H1 (cell line): ENCODE data around the gene MPPED1. TPM values are rescaled to one million over a fixed set of nuclear protein-coding genes. Genes with fewer than 3 reads are reported as not detected.

Experiments used
- CTCF ChIA-PET: fragments of 300-600 bp; sonication (Branson Sonifier 250); formaldehyde crosslinking; loops from one replicate; lab custom pipeline; 2021; ENCODE audit not compliant: partially characterized antibody; lab: Charles Lee
- POLR2A ChIA-PET: fragments of 300-600 bp; sonication (Branson Sonifier 250); formaldehyde crosslinking; loops from one replicate; lab custom pipeline; 2021; ENCODE audit warnings: inconsistent platforms; ENCODE audit not compliant: partially characterized antibody; lab: Charles Lee
- DNase-seq, 2 experiments: peaks; one replicate each; pipeline versions ENCODE4 v3.0.0 to v3.0.0-alpha.2; 2010 to 2022; ENCODE audit warnings: low spot score in 2 of 2, low read depth in 1 of 2, mixed read lengths in 1 of 2
- FAIRE-seq: peaks from 2 replicates; lab custom pipeline; 2011; peaks lifted over from hg19 to GRCh38; lab: Jason Lieb, UNC
- H2AFZ ChIP-seq: 2 replicates; pipeline ENCODE4 v1.8.1; 2012; ENCODE audit warnings: low read length, inconsistent platforms
- H2AK5ac ChIP-seq: 2 replicates; pipeline ENCODE4 v1.6.1; 2013; ENCODE audit warnings: low read depth, low read length
- H2BK120ac ChIP-seq: replicated peaks from 2 replicates; pipeline ENCODE3; 2013; ENCODE audit warnings: low read depth, low read length, inconsistent platforms
- H2BK12ac ChIP-seq: 2 replicates; pipeline ENCODE4 v1.6.1; 2013; ENCODE audit warnings: low read depth, low read length
- H2BK15ac ChIP-seq: 2 replicates; pipeline ENCODE4 v1.6.1; 2013; ENCODE audit warnings: low read length
- H2BK20ac ChIP-seq: 2 replicates; pipeline ENCODE4 v1.6.1; 2013; ENCODE audit warnings: low read length
- H2BK5ac ChIP-seq: 2 replicates; pipeline ENCODE4 v1.6.1; 2013; ENCODE audit warnings: low read depth, low read length
- H3K14ac ChIP-seq: 2 replicates; pipeline ENCODE4 v1.6.1; 2013; ENCODE audit warnings: inconsistent platforms; ENCODE audit not compliant: insufficient read length
- H3K18ac ChIP-seq: 2 replicates; pipeline ENCODE4 v1.6.1; 2013; ENCODE audit warnings: low read length; ENCODE audit errors: extremely low read depth
- H3K23ac ChIP-seq: 2 replicates; pipeline ENCODE4 v1.6.1; 2013; ENCODE audit warnings: inconsistent platforms; ENCODE audit not compliant: insufficient read length
- H3K23me2 ChIP-seq: 2 replicates; pipeline ENCODE4 v1.6.1; 2013; ENCODE audit warnings: low read depth, low read length
- H3K27ac ChIP-seq: 2 replicates; pipeline ENCODE4 v1.6.1; 2011; ENCODE audit warnings: low read depth, low read length, inconsistent platforms
- H3K27me3 ChIP-seq, 4 experiments: replicated peaks in 1 of 4; 1 replicate in 1 of 4; 2 replicates in 3 of 4; pipeline versions ENCODE4 v1.6.1 to v1.8.1; 2011 to 2013; ENCODE audit warnings: low read length in 3 of 4, mild to moderate bottlenecking in 3 of 4, inconsistent platforms in 2 of 4, mixed read lengths in 2 of 4, moderate library complexity in 1 of 4; ENCODE audit not compliant: control insufficient read depth in 3 of 4, insufficient read depth in 3 of 4; ENCODE audit errors: extremely low read depth in 1 of 4
- H3K36me3 ChIP-seq, 4 experiments: 2 replicates each; pipeline versions ENCODE4 v1.6.1 to v1.8.1; 2011 to 2013; ENCODE audit warnings: mild to moderate bottlenecking in 4 of 4, low read length in 3 of 4, moderate library complexity in 2 of 4, control low read depth in 1 of 4, inconsistent platforms in 1 of 4; ENCODE audit not compliant: insufficient read depth in 4 of 4, control insufficient read depth in 2 of 4
- H3K4ac ChIP-seq: replicated peaks from 2 replicates; pipeline ENCODE3; 2013; ENCODE audit warnings: low read length, low read depth, mixed read lengths, inconsistent platforms; ENCODE audit not compliant: insufficient read length
- H3K4me1 ChIP-seq, 4 experiments: replicated peaks in 1 of 4; 1 replicate in 1 of 4; 2 replicates in 3 of 4; pipeline versions ENCODE4 v1.6.1 to v1.8.1; 2011 to 2013; ENCODE audit warnings: low read length in 3 of 4, inconsistent platforms in 2 of 4, mixed read lengths in 1 of 4; ENCODE audit not compliant: insufficient read depth in 4 of 4, control insufficient read depth in 3 of 4
- H3K4me2 ChIP-seq, 2 experiments: 2 replicates each; pipeline versions ENCODE4 v1.6.1 to v1.8.1; 2011 to 2013; ENCODE audit warnings: low read depth in 2 of 2, low read length in 2 of 2, control low read depth in 1 of 2, inconsistent platforms in 1 of 2, mild to moderate bottlenecking in 1 of 2; ENCODE audit not compliant: insufficient read depth in 1 of 2
- H3K4me3 ChIP-seq, 4 experiments: fragments of 200-600, 300-600 bp in 1 of 4; sonication (generic), shearing (Covaris generic), sonication (Bioruptor Twin) in 1 of 4; 2 replicates each; pipeline versions ENCODE4 v1.5.1 to v1.8.1; 2011 to 2016; ENCODE audit warnings: low read length in 4 of 4, low read depth in 3 of 4, control low read depth in 2 of 4, inconsistent platforms in 2 of 4, mild to moderate bottlenecking in 2 of 4, mixed read lengths in 1 of 4, moderate library complexity in 1 of 4; ENCODE audit not compliant: insufficient read depth in 2 of 4; ENCODE audit errors: extremely low read depth in 1 of 4
- H3K56ac ChIP-seq: replicated peaks from 2 replicates; pipeline ENCODE3; 2013; ENCODE audit warnings: low read depth, mild to moderate bottlenecking, mixed read lengths, low read length, inconsistent platforms; ENCODE audit not compliant: insufficient read length
- H3K79me1 ChIP-seq: 2 replicates; pipeline ENCODE4 v1.6.1; 2013; ENCODE audit warnings: low read depth, low read length, control low read depth
- H3K79me2 ChIP-seq, 2 experiments: 2 replicates each; pipeline versions ENCODE4 v1.6.1 to v1.8.1; 2012 to 2013; ENCODE audit warnings: low read length in 2 of 2, mild to moderate bottlenecking in 2 of 2, inconsistent platforms in 1 of 2; ENCODE audit not compliant: insufficient read depth in 2 of 2, control insufficient read depth in 1 of 2
- H3K9ac ChIP-seq, 4 experiments: replicated peaks in 1 of 4; 1 replicate in 1 of 4; 2 replicates in 3 of 4; pipeline versions ENCODE4 v1.6.1 to v1.8.1; 2011 to 2013; ENCODE audit warnings: low read depth in 3 of 4, low read length in 3 of 4, control low read depth in 2 of 4, mild to moderate bottlenecking in 2 of 4, moderate library complexity in 2 of 4, inconsistent platforms in 1 of 4; ENCODE audit errors: extremely low read depth in 1 of 4
- H3K9me3 ChIP-seq, 2 experiments: 2 replicates each; pipeline versions ENCODE4 v1.6.1 to v1.8.1; 2012 to 2013; ENCODE audit warnings: mild to moderate bottlenecking in 2 of 2, moderate library complexity in 2 of 2, control low read depth in 1 of 2, inconsistent platforms in 1 of 2, low read depth in 1 of 2, low read length in 1 of 2, mixed read lengths in 1 of 2; ENCODE audit not compliant: insufficient read depth in 2 of 2
- H4K20me1 ChIP-seq, 2 experiments: replicated peaks in 1 of 2; 2 replicates each; pipeline versions ENCODE3 to v1.8.1; 2011 to 2013; ENCODE audit warnings: inconsistent platforms in 2 of 2, low read length in 2 of 2, mild to moderate bottlenecking in 1 of 2; ENCODE audit not compliant: insufficient read depth in 2 of 2, control insufficient read depth in 1 of 2
- H4K5ac ChIP-seq: 2 replicates; pipeline ENCODE4 v1.6.1; 2013; ENCODE audit warnings: low read length, low read depth, mixed read lengths, inconsistent platforms; ENCODE audit not compliant: insufficient read length
- H4K8ac ChIP-seq: 2 replicates; pipeline ENCODE4 v1.8.0; 2013; ENCODE audit warnings: mild to moderate bottlenecking, moderate library complexity, low read length, inconsistent platforms; ENCODE audit not compliant: insufficient read depth; ENCODE audit errors: extremely low read depth
- H4K91ac ChIP-seq: replicated peaks from 2 replicates; pipeline ENCODE3; 2013; ENCODE audit warnings: low read length, mixed read lengths, inconsistent platforms; ENCODE audit not compliant: insufficient read length
- ASH2L ChIP-seq: fragments of 200-600, 300-600 bp; sonication (generic); IDR thresholded peaks from one replicate; pipeline ENCODE4 v1.7.1; 2017; ENCODE audit warnings: low read length
- RAD21 ChIP-seq, 2 experiments: IDR thresholded peaks in 1 of 2; conservative IDR thresholded peaks in 1 of 2; 2 replicates each; pipeline ENCODE4 v1.6.1; 2011; ENCODE audit warnings: low read depth in 2 of 2, low read length in 2 of 2, improper control_type of control experiment in 1 of 2, inconsistent platforms in 1 of 2, mild to moderate bottlenecking in 1 of 2, moderate library complexity in 1 of 2
- WGBS, 2 experiments: shearing (Covaris generic) in 1 of 2; methylation state at CpG; one replicate each; pipeline versions ENCODE4 v1.1.6 to v1.1.7; 2013 to 2015; ENCODE audit warnings: low lambda C conversion rate in 2 of 2, mixed read lengths in 2 of 2, inconsistent platforms in 1 of 2, low coverage in 1 of 2, missing lambda C conversion rate in 1 of 2; ENCODE audit not compliant: insufficient replicate concordance in 2 of 2, insufficient coverage in 1 of 2, insufficient read length in 1 of 2; ENCODE audit errors: extremely low coverage in 1 of 2, missing lambda C conversion rate in 1 of 2; 5-methylcytosine and 5-hydroxymethylcytosine counted together
- polyA plus RNA-seq, 7 experiments: library from polyadenylated mRNA; depleted of rRNA in 3 of 7; stranded (reverse) in 5 of 7; unstranded in 2 of 7; fragments of >200 nt in 5 of 7; fragments of 200-250 nt in 2 of 7; gene quantifications; 1 replicate in 5 of 7; 2 replicates in 1 of 7; 4 replicates in 1 of 7; pipeline versions ENCODE4 v1.2.1 to v1.2.3, GENCODE V29; 2011 to 2013; ENCODE audit warnings: missing spikeins in 2 of 7, mixed read lengths in 2 of 7
- total RNA-seq: library from RNA; stranded (reverse); fragmentation: NEBNext Ultra II Directional; extraction: Animal tissue kit (Norgen Biotek cat#: 25700); gene quantifications from 2 replicates; pipeline ENCODE4 v1.2.1, GENCODE V29; 2021
- TF ChIP-seq, protein P1 (sequence below), 3 experiments: IDR thresholded peaks; 1 replicate in 2 of 3; 2 replicates in 1 of 3; pipeline versions ENCODE4 v1.5.1 to v1.6.1; 2011; ENCODE audit warnings: low read length in 3 of 3, mild to moderate bottlenecking in 3 of 3, inconsistent platforms in 2 of 3, low read depth in 1 of 3, moderate library complexity in 1 of 3; ENCODE audit not compliant: insufficient read depth in 1 of 3; ENCODE audit errors: control extremely low read depth in 1 of 3

Gene MPPED1
- total and polyA plus RNA-seq, 2 of the 8 experiments (the other 6 are each of a cell fraction or from before 2014, with no cell fraction given) = 0.29 to 0.37 TPM

DNA sequence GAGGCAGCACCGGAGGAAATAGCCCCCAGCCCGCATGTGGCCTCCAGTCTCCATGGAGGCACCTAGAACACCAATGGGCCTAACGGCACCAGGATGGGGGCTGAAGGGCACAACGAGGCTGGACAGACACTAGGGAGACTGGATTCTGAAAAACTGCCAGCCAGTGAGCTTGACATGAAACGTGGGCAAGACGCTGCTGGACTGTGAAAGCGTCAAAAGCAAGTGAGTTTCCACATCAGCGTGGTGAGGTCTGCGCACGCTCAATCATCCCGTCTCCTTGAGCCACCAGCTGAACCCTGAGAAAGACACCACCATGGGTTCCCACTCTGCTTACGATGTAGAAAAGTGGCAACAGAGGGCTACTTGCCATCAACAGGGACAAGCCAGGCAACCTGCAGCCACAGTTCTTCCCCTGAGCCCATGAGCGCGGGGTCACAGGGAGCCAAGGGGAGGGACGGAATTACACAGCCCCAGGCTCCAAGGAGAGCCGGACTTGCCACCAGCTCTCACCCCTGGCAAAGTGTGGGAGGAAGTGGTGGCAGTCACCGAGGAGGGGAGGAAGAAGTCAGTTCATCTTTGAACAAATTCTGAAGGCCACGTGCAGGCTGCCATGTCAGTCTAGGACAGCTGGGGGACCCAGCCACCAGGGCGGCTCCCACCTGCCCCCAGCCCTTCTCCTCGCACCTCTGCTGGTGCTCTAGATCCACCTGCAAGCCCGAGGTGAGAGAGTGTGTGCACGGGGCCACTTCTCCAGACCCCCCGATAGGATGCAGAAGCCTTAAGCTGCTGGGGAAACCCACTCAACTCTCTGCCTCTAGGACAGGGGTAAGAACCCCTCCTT is 131.1 kb downstream of the MPPED1 start:
- Histone ChIP-seq H3K36me3 (no peaks in the 10 kb centered on the region), H4K8ac (no peak overlapping the region; the same call in 1 of the 2 replicates), H3K4me3 (no peak overlapping the region), H3K4me2 (no peak overlapping the region), H2AFZ (no peak overlapping the region), H2BK20ac (no peak overlapping the region), H2AK5ac (no peak overlapping the region), H3K27ac (no peak overlapping the region), H3K56ac (no peak overlapping the region), H4K20me1 (no peaks in the 10 kb centered on the region), H3K4me1 (no peaks in the 10 kb centered on the region; a peak in 1 of 7 replicates), H3K9me3 (no peaks in the 10 kb centered on the region), H3K18ac (no peak overlapping the region), H3K4ac (no peak overlapping the region), H3K9ac (no peak overlapping the region), H4K5ac (no peak overlapping the region), H3K79me1 (no peaks in the 10 kb centered on the region), H3K23me2 (no peaks in the 10 kb centered on the region), H3K27me3 (no peaks in the 10 kb centered on the region), H3K79me2 (no peaks in the 10 kb centered on the region), H3K23ac (no peak overlapping the region), H3K14ac (no peak overlapping the region), H2BK15ac (no peak overlapping the region), H2BK120ac (no peak overlapping the region), H4K91ac (no peak overlapping the region), H2BK5ac (no peak overlapping the region), H2BK12ac (no peak overlapping the region)
- ChIA-PET CTCF (interaction anchor here (0.8 to 1.6 kb wide), 4 partner anchors 8 to 200 kb away, joined by 3 to 8 read pairs (median 4); no protein-coding TSS in a partner anchor), POLR2A (no interaction called here)
- no peak for FAIRE-seq
- TF ChIP-seq ASH2L (no peak), RAD21 (IDR thresholded peaks at IDR 0.05 in 1 of 2, conservative IDR thresholded peaks at IDR 0.05 in 1 of 2; ENCODE audit: low read depth in 2 of 2, low read length in 2 of 2) (peak in 1 of 2 experiments; percentile 19; a peak in 1 of 4 replicates)
- TF ChIP-seq, protein P1, sequence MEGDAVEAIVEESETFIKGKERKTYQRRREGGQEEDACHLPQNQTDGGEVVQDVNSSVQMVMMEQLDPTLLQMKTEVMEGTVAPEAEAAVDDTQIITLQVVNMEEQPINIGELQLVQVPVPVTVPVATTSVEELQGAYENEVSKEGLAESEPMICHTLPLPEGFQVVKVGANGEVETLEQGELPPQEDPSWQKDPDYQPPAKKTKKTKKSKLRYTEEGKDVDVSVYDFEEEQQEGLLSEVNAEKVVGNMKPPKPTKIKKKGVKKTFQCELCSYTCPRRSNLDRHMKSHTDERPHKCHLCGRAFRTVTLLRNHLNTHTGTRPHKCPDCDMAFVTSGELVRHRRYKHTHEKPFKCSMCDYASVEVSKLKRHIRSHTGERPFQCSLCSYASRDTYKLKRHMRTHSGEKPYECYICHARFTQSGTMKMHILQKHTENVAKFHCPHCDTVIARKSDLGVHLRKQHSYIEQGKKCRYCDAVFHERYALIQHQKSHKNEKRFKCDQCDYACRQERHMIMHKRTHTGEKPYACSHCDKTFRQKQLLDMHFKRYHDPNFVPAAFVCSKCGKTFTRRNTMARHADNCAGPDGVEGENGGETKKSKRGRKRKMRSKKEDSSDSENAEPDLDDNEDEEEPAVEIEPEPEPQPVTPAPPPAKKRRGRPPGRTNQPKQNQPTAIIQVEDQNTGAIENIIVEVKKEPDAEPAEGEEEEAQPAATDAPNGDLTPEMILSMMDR (IDR thresholded peaks at IDR 0.05; ENCODE audit: control extremely low read depth in 1 of 3, insufficient read depth in 1 of 3, low read depth in 1 of 3, low read length in 3 of 3) = peak in 2 of 3 experiments; percentile 6; a peak in 1 of 4 replicates
- DNase-seq = no peak
- WGBS, 2 experiments = 91% methylated on average over 23 of the region's 23 CpGs; no CpG with 5 or more reads in 1 of the 2 experiments
